SK-N-SH (cell line): ENCODE data around the gene GAB2. TPM values are rescaled to one million over a fixed set of nuclear protein-coding genes. Genes with fewer than 3 reads are reported as not detected.

Experiments used
- CTCF ChIA-PET: fragments of 300-600, 350-600 bp; formaldehyde crosslinking; extraction: SDS; loops from one replicate; lab custom pipeline; 2021; lab: Yijun Ruan, JAX
- POLR2A ChIA-PET: fragments of 350-600 bp; sonication (Branson Sonifier 250); formaldehyde crosslinking; extraction: SDS; loops from one replicate; lab custom pipeline; 2020; ENCODE audit warnings: antibody characterized with exemption, inconsistent platforms; lab: Yijun Ruan, JAX
- DNase-seq: peaks from one replicate; pipeline ENCODE4 v3.0.0; 2012
- H2AFZ ChIP-seq: fragments of 200-600 bp; sonication (generic); 2 replicates; pipeline ENCODE4 v1.8.1; 2016; ENCODE audit warnings: antibody characterized with exemption, mild to moderate bottlenecking, low read depth
- H3F3A ChIP-seq: fragments of 200-600 bp; sonication (generic); replicated peaks from 2 replicates; pipeline ENCODE3; 2016; ENCODE audit warnings: antibody characterized with exemption, mild to moderate bottlenecking; ENCODE audit not compliant: insufficient read depth
- H3K27ac ChIP-seq, 2 experiments: fragments of 200-500 bp in 1 of 2; fragments of 200-600 bp in 1 of 2; sonication (Bioruptor generic) in 1 of 2; sonication (generic), shearing (Covaris generic) in 1 of 2; 2 replicates each; pipeline versions ENCODE4 v1.5.1 to v1.6.1; 2014 to 2016; ENCODE audit warnings: low read depth in 2 of 2, inconsistent platforms in 1 of 2, low read length in 1 of 2, mild to moderate bottlenecking in 1 of 2, mixed read lengths in 1 of 2
- H3K27me3 ChIP-seq: fragments of 200-600 bp; sonication (generic), shearing (Covaris generic); 2 replicates; pipeline ENCODE4 v1.6.1; 2016; ENCODE audit warnings: mixed run types; ENCODE audit not compliant: insufficient read depth
- H3K36me3 ChIP-seq, 2 experiments: fragments of 200-500 bp in 1 of 2; fragments of 200-600 bp in 1 of 2; sonication (Bioruptor generic) in 1 of 2; sonication (generic) in 1 of 2; replicated peaks in 1 of 2; 2 replicates each; pipeline versions ENCODE3 to v1.5.1; 2014 to 2016; ENCODE audit warnings: low read length in 1 of 2, mild to moderate bottlenecking in 1 of 2; ENCODE audit not compliant: insufficient read depth in 2 of 2, control insufficient read depth in 1 of 2
- H3K4me1 ChIP-seq, 2 experiments: fragments of 200-500 bp in 1 of 2; fragments of 200-600 bp in 1 of 2; sonication (Bioruptor generic) in 1 of 2; sonication (generic), shearing (Covaris generic) in 1 of 2; 2 replicates each; pipeline versions ENCODE4 v1.5.1 to v1.6.1; 2014 to 2016; ENCODE audit warnings: low read depth in 1 of 2, low read length in 1 of 2, mixed run types in 1 of 2; ENCODE audit not compliant: insufficient read depth in 2 of 2, control insufficient read depth in 1 of 2
- H3K4me2 ChIP-seq: fragments of 200-600 bp; sonication (generic), shearing (Covaris generic); 2 replicates; pipeline ENCODE4 v1.6.1; 2017; ENCODE audit warnings: mixed run types
- H3K4me3 ChIP-seq, 2 experiments: fragments of 200-500 bp in 1 of 2; fragments of 200-600 bp in 1 of 2; sonication (Bioruptor generic) in 1 of 2; sonication (generic), shearing (Covaris generic) in 1 of 2; 2 replicates each; pipeline versions ENCODE4 v1.5.1 to v1.8.1; 2014 to 2016; ENCODE audit warnings: low read depth in 2 of 2, inconsistent platforms in 1 of 2, low read length in 1 of 2, mild to moderate bottlenecking in 1 of 2, mixed read lengths in 1 of 2, moderate library complexity in 1 of 2
- H3K79me2 ChIP-seq: fragments of 200-600 bp; sonication (generic); 2 replicates; pipeline ENCODE4 v1.8.1; 2017; ENCODE audit warnings: mild to moderate bottlenecking; ENCODE audit not compliant: insufficient read depth
- H3K9ac ChIP-seq: fragments of 200-600 bp; sonication (generic); 2 replicates; pipeline ENCODE4 v1.6.1; 2017; ENCODE audit warnings: mixed run types
- H3K9me2 ChIP-seq: fragments of 200-600 bp; sonication (generic); 2 replicates; pipeline ENCODE4 v1.6.1; 2017; ENCODE audit warnings: mixed run types
- H3K9me3 ChIP-seq: fragments of 200-600 bp; sonication (generic); 2 replicates; pipeline ENCODE4 v1.6.1; 2017; ENCODE audit warnings: mixed run types, mild to moderate bottlenecking, moderate library complexity
- H4K20me1 ChIP-seq: fragments of 200-600 bp; sonication (generic); 2 replicates; pipeline ENCODE4 v1.6.1; 2017; ENCODE audit warnings: mild to moderate bottlenecking, mixed run types; ENCODE audit not compliant: insufficient read depth
- ELF1 ChIP-seq: IDR thresholded peaks from 2 replicates; pipeline ENCODE4 v1.4.0; 2012
- FOXJ3 ChIP-seq: sonication (generic); formaldehyde crosslinking; IDR thresholded peaks from 2 replicates; pipeline ENCODE4 v1.5.1; 2020; ENCODE audit warnings: mild to moderate bottlenecking, missing genetic modification reagents
- FOXM1 ChIP-seq: IDR thresholded peaks from 2 replicates; pipeline ENCODE4 v1.4.0; 2012; ENCODE audit warnings: low read depth, mild to moderate bottlenecking
- GATA2 ChIP-seq: sonication (generic); formaldehyde crosslinking; IDR thresholded peaks from 2 replicates; pipeline ENCODE4 v1.5.0; 2020; ENCODE audit warnings: mild to moderate bottlenecking, missing genetic modification reagents
- MXI1 ChIP-seq: IDR thresholded peaks from 2 replicates; pipeline ENCODE4 v1.6.1; 2012; ENCODE audit warnings: mild to moderate bottlenecking, low read depth, low read length, improper control_type of control experiment
- NFIC ChIP-seq: IDR thresholded peaks from 2 replicates; pipeline ENCODE4 v1.4.0; 2012; ENCODE audit warnings: borderline replicate concordance
- NRF1 ChIP-seq: IDR thresholded peaks from 2 replicates; pipeline ENCODE4 v1.6.1; 2012; ENCODE audit warnings: low read depth, mild to moderate bottlenecking, low read length
- REST ChIP-seq: IDR thresholded peaks from 2 replicates; pipeline ENCODE4 v1.6.1; 2012; ENCODE audit warnings: mild to moderate bottlenecking, low read depth, low read length, moderate library complexity
- RXRA ChIP-seq: IDR thresholded peaks from 2 replicates; pipeline ENCODE4 v1.4.0; 2012; ENCODE audit warnings: low read depth, mild to moderate bottlenecking, borderline replicate concordance
- TAF1 ChIP-seq: IDR thresholded peaks from 2 replicates; pipeline ENCODE4 v1.6.1; 2012; ENCODE audit warnings: low read depth, mild to moderate bottlenecking, low read length, moderate library complexity, borderline replicate concordance
- TCF12 ChIP-seq: IDR thresholded peaks from 2 replicates; pipeline ENCODE4 v1.4.0; 2012
- TEAD4 ChIP-seq: IDR thresholded peaks from 2 replicates; pipeline ENCODE4 v1.4.0; 2012; ENCODE audit warnings: mild to moderate bottlenecking, borderline replicate concordance; ENCODE audit not compliant: insufficient read depth
- WGBS: methylation state at CpG from one replicate; pipeline ENCODE4 v1.1.6; 2017; ENCODE audit warnings: low lambda C conversion rate; 5-methylcytosine and 5-hydroxymethylcytosine counted together
- polyA plus RNA-seq, 3 experiments: library from polyadenylated mRNA; depleted of rRNA; stranded (reverse); fragments of >200 nt; gene quantifications; 2 replicates each; pipeline ENCODE4 v1.2.3, GENCODE V29; 2012

Gene GAB2
- polyA plus RNA-seq, 1 of the 3 experiments (the other 2 are of a cell fraction), result 5.6 TPM

DNA sequence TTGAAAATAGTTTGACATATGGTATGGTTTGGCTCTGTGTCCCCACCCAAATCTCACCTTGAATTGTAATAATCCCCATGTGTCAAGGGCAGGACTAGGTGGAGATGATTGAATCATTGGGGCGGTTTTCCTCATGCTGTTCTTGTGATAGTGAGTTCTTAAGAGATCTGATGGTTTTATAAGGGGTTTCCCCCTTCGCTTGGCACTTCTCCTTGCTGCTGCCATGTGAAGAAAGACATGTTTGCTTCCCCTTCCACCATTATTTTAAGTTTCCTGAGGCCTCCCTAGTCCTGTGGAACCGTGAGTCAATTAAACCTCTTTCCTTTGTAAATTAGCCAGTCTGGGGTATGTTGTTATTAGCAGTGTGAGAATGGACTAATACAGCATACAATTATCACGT, 236.9 kb downstream of the GAB2 start:
- Histone ChIP-seq H3K9me3 (no peaks in the 10 kb centered on the region), H3K27ac (no peak overlapping the region), H3K9ac (no peak overlapping the region), H3K4me2 (no peak overlapping the region), H3K36me3 (peaks cover 0 to 21% of the 10 kb centered on the region in 2 experiments), H3K4me1 (peaks cover 3 to 6% of the 10 kb centered on the region in 2 experiments; a peak in 2 of 4 replicates), H3F3A (no peaks in the 10 kb centered on the region), H3K27me3 (no peaks in the 10 kb centered on the region), H4K20me1 (no peaks in the 10 kb centered on the region), H3K4me3 (no peak overlapping the region), H2AFZ (no peak overlapping the region), H3K79me2 (peaks cover 42% of the 10 kb centered on the region; the same call in 1 of the 2 replicates), H3K9me2 (no peaks in the 10 kb centered on the region)
- ChIA-PET CTCF (no interaction called here), POLR2A (no interaction called here)
- TF ChIP-seq NRF1, result no peak
- TF ChIP-seq TEAD4, result no peak
- TF ChIP-seq TCF12, result no peak
- no peak for TF ChIP-seq FOXJ3 (CRISPR knock-in tag)
- TF ChIP-seq REST, result no peak
- no peak for TF ChIP-seq ELF1
- no peak for TF ChIP-seq MXI1
- no peak for TF ChIP-seq NFIC
- TF ChIP-seq FOXM1, result no peak
- no peak for TF ChIP-seq RXRA
- no peak for TF ChIP-seq GATA2 (CRISPR knock-in tag)
- no peak for DNase-seq
- WGBS, result 93% methylated on average over 4 of the region's 4 CpGs

DNA sequence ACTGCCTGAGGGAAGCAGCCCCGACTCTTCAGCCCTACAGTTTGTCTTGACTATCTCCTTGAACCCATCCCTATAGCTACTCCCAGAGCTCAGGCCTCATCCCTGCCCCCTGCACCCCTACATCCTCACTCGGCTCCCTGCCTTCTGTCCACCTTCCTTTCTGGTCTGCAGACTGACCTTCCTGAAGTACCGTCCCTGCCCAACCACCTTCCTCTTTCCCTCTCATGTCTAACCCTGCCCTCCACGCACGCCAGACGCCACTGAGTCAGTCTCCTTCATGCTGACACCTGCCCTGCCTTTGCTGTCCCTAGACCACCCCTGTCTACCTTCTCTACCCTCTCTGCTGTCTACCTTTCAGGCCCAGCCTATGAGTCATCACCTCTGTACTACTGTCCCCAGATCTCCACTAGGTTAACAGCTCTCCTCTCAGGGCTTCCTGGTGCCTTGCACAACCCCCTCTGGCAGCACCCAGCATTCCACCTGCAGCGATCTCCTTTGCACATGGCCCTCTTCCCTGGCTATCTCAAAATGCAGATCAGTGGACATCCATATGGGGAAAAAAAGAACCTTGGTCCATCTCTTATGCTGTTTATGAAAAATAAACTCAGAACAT, 238.1 kb downstream of the GAB2 start:
- Histone ChIP-seq H3K9me3 (no peaks in the 10 kb centered on the region), H3K36me3 (peaks cover 0 to 12% of the 10 kb centered on the region in 2 experiments), H3K27me3 (no peaks in the 10 kb centered on the region), H3K4me3 (no peak overlapping the region), H4K20me1 (no peaks in the 10 kb centered on the region), H3K27ac (no peak overlapping the region), H3F3A (no peaks in the 10 kb centered on the region), H3K79me2 (peaks cover 31% of the 10 kb centered on the region; the same call in 1 of the 2 replicates), H3K4me1 (peaks cover 0 to 3% of the 10 kb centered on the region in 2 experiments; a peak in 1 of 4 replicates), H3K9ac (no peak overlapping the region), H3K4me2 (no peak overlapping the region), H3K9me2 (no peaks in the 10 kb centered on the region), H2AFZ (no peak overlapping the region)
- TF ChIP-seq FOXJ3 (CRISPR knock-in tag), result no peak
- TF ChIP-seq TAF1, result no peak
- no peak for TF ChIP-seq MXI1
- ChIA-PET POLR2A (no interaction called here), CTCF (no interaction called here)
- DNase-seq, result no peak
- 95% methylated on average over 7 of the region's 7 CpGs for WGBS
